NCI-H1417 treated with DMSO at 0.1 percent for 48 hours (cell line): ENCODE data around the gene FBXL20.
"Not testable (repeated sequence)": the region's sequence is repeated elsewhere in the genome, so short reads cannot be mapped to it uniquely, and the experiment has no call there.

ENCODE experiments used
- DNase-seq: peaks from one replicate; lab custom pipeline; 2025; lab: John Stamatoyannopoulos, UW

Gene FBXL20

DNA sequence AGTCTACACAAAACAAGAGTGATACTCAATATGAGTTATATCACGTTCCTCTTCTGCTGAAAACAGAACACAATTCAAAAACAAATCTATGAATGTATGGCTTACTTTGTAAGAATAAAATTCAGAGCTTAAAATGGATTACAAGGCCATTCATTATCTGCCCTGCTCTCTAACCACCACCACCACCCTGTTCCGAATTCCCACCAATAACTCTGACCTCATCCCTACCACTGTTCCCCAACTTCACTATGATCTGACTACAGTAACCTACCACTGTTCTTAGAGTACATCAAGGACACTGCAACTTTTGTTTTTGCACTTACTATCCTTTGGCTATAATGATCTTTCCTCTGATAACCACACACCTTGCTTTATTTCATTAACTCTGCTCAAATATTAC is 21.3 kb downstream of the FBXL20 start:
- DNase-seq: no peak

DNA sequence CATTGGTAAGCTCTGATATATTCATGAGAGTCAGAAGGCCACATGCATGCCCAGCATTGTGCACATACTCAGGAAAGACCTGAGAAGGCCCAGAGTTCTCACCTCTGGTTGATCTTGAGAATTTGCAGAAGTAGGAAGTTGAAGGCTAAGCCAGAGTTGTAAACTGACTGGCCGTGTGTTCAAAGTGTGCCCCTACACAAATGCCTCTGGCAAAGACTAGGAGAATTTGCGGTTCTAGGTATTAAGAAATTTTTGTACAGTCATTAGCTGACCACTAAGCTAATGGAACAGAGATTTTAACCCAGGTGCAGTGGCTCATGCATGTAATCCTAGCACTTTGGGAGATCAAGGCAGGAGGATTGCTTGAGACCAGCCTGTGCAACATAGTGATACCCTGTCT is 25.0 kb downstream of the FBXL20 start:
- no peak for DNase-seq

DNA sequence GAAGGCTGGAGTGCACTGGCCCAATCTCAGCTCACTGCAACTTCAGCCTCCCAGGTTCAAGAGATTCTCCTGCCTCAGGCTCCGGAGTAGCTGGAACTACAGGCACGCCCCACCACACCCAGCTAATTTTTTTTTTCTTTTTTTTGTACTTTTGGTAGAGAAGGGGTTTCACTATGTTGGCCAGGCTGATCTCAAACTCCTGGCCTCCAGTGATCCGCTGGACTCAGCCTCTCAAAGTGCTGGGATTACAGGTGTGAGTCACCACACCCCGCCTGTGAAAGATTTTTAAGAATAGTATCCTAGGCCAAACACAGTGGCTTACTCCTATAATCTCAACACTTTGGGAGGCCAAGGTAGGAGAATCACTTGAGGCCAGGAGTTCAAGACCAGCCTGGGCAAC is 33.6 kb downstream of the FBXL20 start:
- DNase-seq: not testable (repeated sequence)

DNA sequence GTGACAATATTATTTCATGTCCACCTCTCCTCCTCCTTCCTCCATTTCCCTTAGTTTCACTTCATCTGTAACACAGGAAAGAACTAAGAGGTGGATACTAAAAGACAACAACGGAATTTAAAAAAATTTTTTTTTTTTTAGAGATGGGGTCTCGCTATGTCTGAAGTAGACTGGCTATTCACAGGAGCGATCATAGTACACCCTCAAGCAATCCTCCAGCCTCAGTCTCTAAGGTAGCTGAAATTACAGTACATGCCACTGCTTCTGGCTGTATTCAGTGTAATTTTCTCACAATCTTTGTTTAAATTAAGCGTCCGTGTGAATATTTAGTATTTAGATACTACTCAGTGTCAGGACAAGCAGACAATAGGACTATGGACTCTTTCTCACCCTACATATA is 35.6 kb downstream of the FBXL20 start:
- DNase-seq: no peak

DNA sequence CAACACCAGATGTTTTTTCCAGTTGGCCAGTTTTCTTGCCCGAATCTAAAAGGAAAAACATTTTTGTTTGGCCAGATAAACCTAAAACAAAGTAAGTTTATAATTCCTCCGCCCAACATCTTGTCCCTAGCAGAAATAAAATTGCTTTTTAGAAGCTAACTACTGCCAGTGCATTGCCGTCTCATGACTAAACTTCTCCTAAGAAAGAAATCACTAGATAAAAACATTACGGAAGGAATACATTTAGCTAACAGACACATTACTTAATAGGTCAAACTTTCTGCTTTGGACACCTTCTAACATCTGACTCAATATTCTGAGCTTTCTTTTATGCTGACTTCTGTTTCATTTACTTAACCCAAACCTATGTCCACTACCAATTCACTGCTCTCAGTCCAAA is 36.2 kb downstream of the FBXL20 start:
- DNase-seq: no peak

DNA sequence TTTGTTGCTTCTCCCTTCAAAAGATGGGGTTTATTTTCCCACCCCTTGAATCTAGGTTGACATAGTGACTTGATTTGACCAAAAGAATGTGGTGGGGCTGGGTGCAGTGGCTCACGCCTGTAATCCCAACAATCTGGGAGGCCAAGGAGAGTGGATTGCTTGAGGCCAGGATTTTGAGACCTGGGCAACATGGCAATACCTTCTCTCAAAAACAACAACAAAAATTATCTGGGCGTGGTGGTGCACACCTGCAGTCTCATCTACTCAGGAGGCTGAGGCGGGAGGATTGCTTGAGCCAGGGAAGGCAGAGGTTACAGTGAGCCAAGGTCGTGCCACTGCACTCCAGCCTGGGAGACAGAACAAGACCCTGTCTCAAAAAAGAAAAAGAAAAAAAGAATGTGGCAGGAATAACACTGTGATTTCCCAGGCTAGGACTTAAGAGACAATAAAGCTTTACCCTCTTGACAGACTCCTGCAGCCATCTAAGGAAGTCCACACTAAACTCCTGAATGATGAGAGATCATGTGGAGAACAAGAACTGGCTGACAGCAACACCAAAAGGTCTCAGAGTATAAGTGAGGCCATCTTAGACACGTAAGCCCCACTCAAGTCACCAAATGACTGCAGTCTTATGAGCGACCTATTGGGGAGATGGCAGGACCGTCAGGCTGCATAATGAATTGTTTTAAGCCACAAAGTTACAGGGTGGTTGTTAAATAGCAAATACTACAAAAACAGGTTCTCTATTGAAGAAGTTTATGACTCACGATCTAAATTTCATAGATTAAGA is 37.0 kb downstream of the FBXL20 start:
- DNase-seq: no peak

DNA sequence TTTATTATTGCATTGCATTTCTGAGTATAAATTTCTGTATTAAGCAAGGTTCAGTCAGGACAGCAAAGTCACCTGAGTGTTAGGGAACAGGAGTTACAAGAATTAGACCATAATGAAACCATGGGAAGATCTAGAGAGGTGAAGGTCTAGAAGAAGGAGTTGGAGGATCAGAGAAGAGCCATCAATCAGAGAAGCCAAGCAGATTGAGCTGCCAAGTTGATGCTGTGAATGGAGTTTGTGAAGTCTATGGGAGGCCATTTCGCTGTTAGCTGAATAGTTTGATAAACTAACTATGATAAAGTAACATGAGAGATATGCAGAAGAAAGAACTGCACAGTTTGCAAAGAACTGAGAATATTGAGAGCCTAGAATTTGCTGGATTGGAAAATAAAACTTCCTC is 40.4 kb downstream of the FBXL20 start:
- no peak for DNase-seq

DNA sequence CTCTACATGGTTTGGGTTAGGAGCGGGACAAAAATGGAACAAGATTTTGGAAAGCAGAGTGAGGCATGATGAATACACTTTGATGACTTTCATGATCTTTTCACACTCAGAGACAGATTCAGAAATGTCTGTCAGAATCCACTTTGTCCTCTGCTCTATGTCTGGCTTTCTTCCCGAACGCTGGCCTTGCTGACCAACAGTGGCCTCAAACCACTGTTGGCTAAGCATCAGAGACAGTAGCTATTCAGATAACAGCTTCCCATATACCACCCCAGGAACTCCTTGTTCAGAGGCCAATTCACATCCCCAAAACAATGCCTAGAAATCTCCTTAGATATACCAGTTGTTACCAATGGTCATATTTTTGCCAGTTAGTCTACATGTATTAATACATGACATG is 40.9 kb downstream of the FBXL20 start:
- no peak for DNase-seq

DNA sequence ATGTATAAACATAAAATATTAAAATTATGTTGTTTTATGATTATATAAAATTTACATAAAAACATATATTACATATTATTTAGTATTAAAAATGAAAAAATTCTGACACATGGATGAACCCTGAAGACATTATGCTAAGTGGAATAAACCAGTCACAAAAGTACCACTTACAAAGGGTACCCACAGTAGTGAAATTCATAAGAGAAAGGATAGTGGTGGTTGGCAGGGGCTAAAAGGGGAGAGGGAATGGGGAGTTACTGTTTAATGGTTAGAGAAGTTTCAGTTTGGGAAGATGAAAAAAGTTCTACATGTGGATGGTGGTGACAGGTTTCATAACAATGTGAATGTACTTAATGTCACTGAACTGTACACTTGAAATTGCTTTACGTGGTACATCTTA is 41.4 kb downstream of the FBXL20 start:
- no peak for DNase-seq

DNA sequence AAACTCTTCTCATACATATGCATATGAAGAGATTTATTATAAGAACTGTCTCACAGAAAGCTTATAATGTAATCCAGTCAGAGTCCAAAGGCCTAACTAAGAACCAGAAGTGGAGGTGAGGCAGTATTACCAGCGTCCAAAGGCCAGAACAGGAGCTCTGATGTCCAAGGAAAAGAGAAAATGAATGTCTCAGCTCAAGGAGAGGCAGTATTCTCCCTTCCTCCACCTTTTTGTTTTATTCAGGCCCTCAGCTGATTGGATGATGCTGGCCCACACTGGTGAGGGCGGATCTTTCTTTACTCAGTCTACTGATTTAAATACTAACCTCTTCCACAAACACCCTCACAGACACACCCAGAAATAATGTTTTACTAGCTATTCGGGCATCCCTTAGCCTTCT is 43.4 kb downstream of the FBXL20 start:
- no peak for DNase-seq

DNA sequence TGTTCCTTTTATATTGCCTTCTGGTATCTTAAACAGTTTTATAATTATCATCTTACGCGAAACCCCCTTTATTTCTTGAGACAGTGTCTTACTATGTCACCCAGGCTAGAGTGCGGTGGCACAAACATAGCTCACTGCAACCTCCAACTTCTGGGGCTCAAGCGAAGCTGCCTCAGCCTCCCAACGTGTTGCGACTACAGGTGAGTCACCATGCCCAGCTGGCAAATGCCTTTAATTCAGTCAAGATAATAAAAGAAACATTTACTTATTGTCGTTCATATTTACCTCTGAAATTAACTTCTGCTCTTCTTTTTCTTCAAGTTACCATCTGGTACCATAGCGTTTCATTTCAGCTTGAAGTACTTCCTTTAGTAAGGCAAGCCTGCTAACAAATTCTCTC is 43.9 kb downstream of the FBXL20 start:
- no peak for DNase-seq

DNA sequence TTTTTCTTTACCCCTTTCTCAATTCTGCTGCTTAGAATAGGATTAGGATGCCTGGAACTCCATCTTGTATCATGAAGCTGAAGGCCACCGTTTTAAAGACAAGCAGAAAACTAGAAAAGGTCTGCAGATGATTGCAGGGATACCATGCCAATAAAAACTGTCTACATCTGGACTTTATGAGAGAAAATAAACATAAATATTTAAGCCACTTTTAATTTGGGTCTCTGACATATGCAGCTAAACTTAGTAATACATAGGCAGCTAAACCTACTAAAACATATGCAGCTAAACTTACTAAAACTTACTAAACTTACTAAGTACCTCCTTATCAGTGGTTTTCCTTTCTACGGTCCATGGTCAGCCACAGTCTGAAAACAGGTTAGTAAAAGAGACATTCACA is 48.4 kb downstream of the FBXL20 start:
- DNase-seq: no peak

DNA sequence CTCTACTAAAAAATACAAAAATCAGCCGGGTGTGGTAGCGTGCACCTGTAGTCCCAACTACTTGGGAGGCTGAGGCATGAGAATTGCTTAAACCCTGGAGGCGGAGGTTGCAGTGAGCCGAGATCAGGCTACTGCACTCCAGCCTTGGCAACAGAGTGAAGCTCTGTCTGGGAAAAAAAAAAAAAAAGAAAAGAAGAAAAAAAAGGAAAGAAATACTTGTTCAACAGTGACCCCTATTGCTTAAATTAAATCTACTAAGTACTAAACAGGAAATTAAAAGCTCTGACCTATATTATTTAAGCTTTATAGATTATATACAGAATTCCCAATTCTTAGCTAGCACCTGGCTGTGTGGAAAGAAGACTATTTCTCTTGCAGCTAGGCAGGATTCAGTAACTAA is 48.9 kb downstream of the FBXL20 start:
- no peak for DNase-seq

DNA sequence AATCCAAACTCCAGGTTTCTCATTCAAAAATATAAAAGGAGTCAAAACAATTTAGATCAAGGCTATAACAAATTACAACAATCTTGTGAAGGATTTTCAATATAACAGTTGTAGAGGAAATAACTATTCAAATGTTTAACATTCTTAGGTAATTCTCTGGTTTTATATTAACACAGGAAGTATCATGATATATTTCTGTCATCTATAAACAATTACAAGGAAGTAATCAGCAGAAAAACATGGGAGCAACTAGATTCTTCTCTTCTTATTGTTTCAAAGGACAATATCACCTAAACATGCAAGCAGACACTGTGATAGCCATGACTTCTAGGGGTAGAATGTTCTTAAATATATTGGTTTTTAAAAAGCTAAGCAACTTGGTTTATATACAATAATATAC is 49.9 kb downstream of the FBXL20 start:
- DNase-seq: no peak

DNA sequence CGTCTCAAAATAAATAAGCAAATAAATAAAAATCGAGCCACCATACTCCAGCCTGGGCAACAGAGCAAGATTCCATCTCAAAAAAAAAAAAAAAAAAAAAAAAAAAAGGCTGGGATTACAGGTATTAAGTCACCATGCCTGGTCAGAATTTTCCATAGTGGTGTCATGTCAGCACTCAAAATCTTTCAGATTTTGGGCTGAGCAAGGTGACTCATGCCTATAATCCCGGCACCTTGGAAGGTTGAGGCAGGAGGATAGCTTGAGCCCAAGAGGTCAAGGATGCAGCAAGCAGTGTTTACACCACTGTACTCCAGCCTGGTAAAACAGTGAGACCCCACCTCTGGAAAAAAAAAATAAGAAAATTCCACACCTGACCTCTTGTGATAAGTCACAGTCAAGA is 52.2 kb downstream of the FBXL20 start:
- no peak for DNase-seq

DNA sequence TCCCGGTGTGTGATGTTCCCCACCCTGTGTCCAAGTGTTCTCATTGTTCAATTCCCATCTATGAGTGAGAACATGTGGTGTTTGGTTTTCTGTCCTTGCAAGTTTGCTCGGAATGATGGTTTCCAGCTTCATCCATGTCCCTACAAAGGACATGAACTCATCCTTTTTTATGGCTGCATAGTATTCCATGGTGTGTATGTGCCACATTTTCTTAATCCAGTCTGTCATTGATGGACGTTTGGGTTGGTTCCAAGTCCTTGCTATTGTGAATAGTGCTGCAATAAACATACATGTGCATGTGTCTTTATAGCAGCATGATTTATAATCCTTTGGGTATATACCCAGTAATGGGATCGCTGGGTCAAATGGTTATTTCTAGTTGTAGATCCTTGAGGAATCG is 54.6 kb downstream of the FBXL20 start:
- not testable (repeated sequence) for DNase-seq

DNA sequence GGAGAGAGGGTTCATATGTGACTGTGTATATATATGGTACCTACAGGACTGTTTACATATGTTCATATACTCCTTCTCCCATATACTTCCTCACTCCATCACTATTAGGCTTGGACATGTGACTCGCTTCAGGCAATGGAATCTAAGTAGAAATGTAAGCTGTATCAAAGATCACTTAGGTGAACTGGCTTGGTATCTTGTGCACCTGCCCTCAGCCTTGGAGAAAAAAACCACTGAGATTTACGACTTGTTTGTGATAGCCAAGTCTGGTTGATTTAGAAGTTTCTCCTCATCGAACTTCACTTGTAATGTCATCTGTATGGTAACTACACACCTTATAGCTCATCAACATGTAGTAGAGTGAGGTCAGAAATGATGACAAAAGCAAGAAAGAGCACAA is 59.9 kb downstream of the FBXL20 start:
- no peak for DNase-seq

DNA sequence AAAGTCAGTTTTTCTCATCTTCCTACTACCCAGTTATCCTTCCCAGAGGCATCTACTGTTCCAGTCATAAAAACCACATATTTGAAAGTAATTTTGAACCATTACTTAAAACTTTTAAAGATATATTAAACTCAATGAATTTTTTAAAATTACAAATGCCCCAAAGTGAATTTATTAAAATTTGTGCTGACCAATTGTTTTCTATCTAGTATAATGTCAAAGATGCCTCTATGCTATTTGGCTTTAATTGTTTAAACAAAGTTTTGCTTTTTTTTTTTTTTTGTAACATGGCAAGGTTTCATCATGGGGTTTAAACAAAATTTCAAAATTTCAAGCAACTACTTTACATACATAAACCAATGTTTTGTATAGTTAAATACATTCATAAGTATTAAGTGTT is 60.7 kb downstream of the FBXL20 start:
- no peak for DNase-seq

DNA sequence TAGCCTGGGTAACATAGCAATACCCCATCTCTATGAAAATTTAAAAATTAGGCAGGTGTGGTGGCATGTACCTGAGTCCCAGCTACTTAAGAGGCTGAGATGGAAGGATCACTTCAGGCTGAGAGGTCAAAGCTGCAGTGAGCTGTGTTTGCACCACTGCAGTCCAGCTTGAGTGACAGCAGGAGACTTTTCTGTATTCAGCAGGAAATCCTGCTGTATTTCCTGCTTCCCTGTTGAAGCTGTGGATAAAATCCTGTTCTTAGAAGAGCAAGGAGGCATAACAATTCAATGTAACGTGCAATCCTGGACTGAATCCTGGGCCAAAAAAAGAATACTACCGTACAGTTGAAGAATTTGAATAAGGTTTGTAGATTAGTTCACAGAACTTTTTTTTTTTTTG is 62.2 kb downstream of the FBXL20 start:
- DNase-seq: no peak

DNA sequence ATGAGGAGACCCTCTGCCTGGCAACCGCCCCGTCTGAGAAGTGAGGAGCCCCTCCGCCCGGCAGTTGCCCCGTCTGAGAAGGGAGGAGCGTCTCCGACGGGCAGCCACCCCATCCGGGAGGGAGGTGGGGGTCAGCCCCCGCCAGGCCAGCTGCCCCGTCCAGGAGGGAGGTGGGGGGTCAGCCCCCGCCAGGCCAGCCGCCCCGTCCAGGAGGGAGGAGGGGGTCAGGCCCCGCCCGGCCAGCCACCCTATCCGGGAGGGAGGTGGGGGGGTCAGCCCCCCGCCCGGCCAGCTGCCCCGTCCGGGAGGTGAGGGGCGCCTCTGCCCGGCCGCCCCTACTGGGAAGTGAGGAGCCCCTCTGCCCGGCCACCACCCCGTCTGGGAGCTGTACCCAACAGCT is 63.8 kb downstream of the FBXL20 start:
- not testable (repeated sequence) for DNase-seq

DNA sequence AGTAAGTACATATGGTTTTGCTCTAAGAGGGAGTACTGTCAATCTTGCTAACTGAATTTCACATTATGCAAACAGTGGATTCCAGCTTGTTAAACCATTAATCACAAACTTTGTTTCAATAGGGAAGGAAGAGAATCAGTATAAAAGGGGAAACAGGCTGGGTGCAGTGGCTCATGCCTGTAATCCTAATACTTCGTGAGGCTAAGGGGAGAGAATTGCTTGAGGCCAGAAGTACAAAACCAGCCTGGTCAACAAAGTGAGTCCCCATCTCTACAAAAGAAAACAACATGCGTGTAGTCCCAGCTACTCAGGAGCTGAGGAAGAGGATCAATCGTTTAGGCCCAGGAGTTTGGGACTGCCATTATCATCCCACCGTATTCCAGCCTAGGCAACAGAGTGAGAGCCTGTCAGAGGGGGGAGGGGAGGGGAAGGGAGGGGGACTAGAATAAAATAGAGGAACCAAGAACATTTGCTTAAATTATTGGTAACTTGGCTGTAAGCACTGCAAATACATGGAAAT is 65.7 kb downstream of the FBXL20 start:
- DNase-seq: no peak

DNA sequence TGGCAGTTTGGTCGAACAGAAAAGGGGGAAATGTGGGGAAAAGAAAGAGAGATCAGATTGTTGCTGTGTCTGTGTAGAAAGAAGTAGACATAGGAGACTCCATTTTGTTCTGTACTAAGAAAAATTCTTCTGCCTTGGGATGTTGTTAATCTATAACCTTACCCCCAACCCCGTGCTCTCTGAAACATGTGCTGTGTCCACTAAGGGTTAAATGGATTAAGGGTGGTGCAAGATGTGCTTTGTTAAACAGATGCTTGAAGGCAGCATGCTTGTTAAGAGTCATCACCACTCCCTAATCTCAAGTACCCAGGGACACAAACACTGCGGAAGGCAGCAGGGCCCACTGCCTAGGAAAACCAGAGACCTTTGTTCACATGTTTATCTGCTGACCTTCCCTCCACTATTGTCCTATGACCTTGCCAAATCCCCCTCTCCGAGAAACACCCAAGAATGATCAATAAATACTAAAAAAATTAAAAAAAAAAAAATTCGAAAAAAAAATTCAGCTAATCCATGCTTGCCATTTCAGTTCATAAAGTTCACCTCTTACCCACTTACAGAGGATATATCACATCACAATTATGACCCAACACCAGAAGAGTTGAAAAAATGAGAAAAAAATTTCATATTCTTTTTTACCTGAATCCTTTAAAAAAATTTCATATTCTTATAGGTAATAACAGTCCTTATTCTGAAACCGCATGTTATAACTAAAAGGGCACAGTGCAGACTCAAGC is 67.2 kb downstream of the FBXL20 start:
- DNase-seq: not testable (repeated sequence)

DNA sequence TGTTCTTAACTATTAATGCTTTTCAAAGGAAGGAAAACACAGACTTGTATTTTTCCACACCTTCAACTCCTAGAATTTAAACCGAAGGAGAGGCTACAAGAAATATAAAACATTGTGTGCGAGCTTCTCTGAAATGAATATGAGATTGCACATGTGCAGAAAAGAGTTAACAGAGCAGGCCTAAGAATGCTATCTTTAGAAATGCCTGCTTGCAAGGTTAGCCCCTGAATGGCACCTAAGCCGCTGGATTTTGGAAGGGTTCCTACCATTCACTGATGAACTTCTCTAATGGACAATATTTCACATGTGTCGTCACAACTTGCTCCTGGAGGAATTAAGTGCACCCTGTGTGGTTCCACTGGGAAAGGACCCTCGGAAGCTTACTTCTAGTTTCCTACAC is 69.3 kb downstream of the FBXL20 start:
- no peak for DNase-seq

DNA sequence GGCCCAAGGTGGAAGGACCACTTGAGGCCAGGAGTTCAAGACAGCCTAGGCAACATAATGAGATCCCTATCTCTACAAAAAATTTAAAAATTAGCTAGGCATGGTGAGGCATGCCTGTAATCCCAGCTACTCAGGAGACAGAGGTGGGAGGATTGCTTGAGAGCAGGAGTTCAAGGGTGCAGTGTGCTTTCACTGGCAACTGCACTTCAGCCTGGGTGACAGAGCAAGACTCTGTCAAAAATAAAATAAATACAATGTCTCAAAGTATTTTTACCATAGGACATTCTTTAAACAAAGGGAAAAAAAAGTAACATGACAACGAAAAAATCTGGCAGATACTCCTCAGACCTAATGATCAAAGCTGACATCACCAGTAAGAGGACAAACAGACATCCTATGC is 72.6 kb downstream of the FBXL20 start:
- DNase-seq: no peak
